T1000 (cell line): Measurements from ENCODE around the gene POTEC.
"Not testable (repeated sequence)": the region's sequence is repeated elsewhere in the genome, so short reads cannot be mapped to it uniquely, and the experiment has no call there.

ENCODE experiments used
- DNase-seq: peaks from one replicate; lab custom pipeline; 2025; ENCODE audit warnings: mixed read lengths; lab: John Stamatoyannopoulos, UW

The POTEC gene

DNA sequence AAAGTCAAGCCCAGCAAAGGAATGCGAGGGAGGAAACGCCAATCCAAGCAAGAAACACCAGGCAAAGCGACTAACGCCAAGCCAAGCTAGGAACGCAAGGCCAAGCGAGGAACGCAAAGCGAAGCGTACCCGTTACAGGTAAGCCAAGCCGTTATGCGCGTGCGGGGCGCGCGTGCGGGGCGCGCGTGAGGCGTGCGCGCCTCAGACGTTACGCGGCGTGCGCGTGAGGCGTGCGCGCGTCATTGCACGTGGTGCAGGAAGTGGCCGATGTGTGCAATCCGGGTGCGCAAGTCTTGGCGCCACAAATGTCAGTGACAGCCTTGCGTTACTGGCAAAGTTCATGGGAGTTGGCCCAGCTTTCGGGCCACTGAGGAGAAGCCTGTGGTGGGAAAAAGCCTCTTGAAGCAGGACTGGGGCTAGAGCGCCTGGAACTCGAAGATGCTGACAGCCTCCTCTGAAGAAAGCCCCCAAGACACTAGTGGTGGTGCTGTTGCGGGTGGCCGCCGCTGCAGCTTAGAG, at the start of gene POTEC:
Gene POTEC (minus strand): TSS at position 155 of the 519 bp plus-strand sequence. CDS start 454 bp downstream, outside the sequence.
- not testable (repeated sequence) for DNase-seq

- DNase-seq = peak; percentile 1
Observed at GRCh38 chr18:14577971-14578370, 34.6 kb upstream of the POTEC start.

DNA sequence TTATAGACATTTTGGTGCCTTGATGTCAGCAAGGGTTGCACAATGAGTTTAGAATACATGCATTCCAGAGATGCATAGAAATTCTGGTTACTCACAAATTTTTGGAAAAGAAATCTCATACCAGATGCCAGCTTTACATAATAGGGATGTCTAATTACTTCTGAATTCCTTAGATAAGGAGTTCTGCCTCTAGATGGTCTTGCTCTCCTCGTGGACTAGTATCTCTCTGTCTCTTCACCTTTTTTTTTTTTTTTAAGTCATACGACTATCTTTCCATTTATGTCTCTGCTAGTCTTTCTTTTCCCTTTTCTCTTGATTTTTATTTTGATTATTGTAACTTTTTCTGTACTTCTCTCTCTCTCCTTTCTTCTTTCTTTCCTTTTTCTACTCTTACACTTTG, 16.1 kb upstream of the POTEC start:
- DNase-seq = not testable (repeated sequence)

DNA sequence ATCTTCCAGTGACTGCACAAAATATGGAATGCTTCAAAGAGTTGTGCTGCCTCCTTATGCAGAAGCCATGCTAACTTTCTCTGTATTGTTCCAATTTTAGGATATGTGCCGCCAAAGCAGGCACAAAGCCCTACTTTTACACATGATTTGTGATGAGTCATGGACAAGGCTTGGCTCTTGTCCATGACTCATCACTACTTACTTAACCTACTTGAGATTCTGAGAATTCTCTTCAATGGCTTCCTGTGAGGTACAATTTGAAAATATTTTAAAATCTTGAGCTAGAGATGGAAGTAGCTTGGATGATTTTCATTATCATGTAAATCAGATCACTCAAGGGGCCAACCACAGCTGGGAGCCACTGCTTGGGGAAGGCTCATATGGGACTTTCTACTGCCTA, 11.7 kb downstream of the POTEC start:
- not testable (repeated sequence) for DNase-seq

GRCh38 chr18:14510707-14511106, 32.7 kb downstream of the POTEC start:
- peak; percentile 14 for DNase-seq

DNA sequence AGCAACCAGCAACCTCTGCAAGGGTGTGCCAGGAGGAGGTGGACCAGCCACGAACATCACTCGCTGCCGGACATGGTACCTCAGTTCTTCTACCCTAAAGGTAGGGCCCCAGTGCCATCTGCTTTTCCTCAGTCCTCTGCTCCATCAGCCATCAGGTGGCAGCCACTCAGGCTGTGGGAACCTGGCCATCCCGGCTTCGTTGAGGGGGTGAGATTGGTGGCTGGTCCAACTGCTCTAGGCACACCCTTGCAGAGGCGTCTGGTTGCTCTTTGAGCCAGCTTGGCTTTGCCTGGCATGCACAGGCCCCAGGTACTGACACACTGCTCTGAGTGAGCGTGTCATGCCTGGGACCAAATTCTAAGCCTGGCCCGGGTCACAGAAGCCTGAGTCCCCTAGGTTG, 39.7 kb downstream of the POTEC start:
- DNase-seq = not testable (repeated sequence)

- not testable (repeated sequence) for DNase-seq
Observed at GRCh38 chr18:14501894-14502293, 41.5 kb downstream of the POTEC start.

GRCh38 chr18:14489256-14490014, 54.0 kb downstream of the POTEC start:
- not testable (repeated sequence) for DNase-seq

DNA sequence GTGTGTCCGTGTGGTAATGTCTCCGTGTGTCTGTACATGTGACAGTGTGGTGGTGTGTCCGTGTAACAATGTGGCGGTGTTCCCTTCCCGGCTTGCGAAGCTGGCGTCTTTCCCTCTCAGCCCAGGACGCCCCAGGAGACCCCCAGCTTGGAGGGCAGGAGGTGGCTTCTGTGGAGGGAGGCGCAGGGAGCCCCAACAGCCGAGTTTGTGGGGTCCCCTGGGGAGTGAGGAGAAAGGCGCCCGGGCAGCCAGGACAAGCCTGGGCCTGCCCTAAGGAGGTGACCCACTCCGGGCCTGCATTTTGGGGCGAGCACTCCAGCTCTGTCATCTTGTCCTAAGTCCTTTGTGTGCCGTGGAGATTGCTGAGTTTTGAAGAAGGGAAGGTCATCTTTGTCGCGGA, 54.6 kb downstream of the POTEC start:
- DNase-seq = not testable (repeated sequence)

DNA sequence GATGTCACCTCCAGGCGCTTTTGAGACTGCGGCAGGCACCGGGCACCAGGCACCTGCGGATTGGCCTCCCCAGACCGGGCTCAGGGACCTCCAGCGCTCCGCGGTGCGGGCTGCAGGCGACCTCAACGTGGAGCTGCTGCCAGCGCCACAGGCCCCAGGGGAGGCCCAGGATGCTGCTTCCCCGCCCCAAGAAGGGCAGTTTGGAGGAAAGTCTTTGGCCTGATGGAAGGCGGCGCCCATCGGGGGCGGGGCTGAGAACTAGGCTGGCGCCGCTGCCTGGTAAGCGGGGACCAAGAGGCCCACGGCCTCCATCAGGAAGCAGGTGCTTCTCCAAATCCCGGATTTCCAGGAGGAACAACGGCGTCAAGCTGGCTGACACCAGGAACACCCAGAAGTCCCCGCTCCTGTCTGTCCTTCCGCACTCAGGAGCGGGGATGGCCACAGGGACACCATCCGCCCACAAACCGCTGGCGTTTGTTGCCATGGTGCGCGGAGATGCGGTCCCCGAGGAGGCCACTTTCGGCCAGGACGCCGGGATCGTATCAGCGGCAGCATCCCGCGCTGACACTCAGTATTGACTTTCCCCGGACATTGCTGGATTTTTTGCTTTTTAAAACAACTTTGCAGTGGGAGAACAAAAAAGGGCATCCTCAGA, 56.3 kb downstream of the POTEC start:
- not testable (repeated sequence) for DNase-seq

DNA sequence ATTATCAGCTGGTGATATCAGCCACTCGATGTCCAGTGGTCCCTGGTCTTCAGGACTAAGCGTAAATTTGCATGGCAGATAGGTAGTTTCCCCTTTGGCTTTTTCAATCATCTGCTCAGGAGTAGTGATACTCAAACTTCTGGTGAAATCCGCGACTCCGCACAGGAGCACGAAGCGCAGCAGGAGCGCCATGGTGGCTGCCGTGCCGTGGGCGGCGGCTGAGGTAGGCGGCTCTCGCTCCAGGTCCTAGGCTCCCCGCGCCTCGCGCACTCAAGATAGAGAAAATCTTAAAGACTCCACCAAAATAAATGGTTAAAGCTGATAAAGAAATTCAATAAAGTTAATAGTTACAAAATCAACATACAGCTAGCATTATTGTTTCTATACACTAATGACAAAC, 64.3 kb downstream of the POTEC start:
- DNase-seq = not testable (repeated sequence)

- not testable (repeated sequence) for DNase-seq
Observed at GRCh38 chr18:14475520-14475919, 67.9 kb downstream of the POTEC start.

DNA sequence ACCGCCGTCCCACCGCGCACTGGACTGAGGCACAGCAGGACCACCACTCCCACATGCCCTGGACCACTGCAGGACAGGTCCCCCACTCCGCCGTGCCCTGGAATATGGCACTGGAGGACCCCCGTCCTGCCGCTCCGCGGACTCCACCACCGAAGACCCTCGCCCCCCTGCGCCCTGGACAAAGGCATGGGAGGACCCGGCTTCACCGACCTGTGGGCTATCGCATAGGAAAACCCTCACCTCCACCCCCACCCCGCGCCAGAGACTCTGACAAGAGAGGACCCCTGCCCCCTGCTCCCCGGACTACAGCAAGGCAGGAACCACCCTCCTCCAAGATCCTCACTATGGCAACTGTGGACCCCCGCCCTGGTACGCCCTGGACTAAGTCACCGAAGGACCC, 68.6 kb downstream of the POTEC start:
- not testable (repeated sequence) for DNase-seq

- not testable (repeated sequence) for DNase-seq
Observed at GRCh38 chr18:14474007-14474720, 69.2 kb downstream of the POTEC start.

DNA sequence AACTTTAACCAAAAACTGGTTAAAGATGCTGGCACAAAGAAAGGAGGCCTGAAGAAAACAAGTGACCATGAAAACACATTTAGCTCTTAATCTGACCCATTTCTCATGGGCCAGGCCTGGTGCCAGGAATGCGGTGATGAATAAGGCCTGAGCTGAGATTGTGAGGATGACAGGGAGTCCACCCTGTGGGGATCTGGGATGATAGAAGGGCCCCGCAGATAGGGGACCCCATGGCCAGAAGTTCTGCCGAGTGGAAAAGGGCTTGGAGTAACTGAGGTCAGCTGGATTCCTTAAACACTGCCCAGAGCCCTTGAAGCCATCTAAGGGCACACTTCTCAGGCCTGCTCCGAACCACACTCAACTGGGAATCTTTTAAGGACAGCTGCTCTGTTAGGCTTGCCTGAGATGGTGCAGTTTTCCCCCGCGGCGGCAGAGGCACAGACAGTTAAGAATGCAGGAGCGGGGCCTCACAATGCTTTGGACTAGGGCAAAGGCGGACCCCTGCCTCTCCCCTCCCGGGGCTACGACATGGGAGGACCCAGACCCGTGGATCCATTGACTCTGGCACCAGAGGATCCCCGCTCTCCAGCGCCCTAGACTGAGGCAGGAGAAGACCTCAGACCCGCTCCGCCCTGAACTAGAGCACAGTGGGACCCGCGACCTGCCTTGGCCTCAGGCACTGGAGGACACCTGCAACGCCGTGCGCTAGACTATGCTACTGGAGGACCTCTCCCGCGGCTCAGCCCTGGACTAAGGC, 70.0 kb downstream of the POTEC start:
- not testable (repeated sequence) for DNase-seq

DNA sequence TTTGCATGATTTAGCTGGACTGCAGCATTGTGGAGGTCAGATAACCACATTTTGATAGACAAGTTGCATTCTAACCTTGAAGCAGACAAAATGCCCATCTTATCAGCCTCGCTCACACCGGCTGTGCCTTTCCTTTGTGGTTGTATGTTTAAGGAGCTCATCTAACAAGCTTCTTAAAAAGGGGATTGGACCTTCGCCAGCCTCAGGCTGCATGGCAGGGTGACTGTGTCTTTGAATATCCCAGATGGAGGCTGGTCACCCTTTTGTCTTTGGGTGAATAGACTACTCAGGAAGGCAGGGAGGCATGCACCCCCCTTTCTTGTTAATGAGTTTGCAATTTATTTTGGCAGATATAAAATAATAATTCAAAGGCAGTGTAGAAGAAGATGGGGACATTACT, 72.1 kb downstream of the POTEC start:
- DNase-seq = not testable (repeated sequence)

GRCh38 chr18:14470446-14470845, 73.0 kb downstream of the POTEC start:
- DNase-seq = peak; percentile 12

GRCh38 chr18:14470046-14470445, 73.4 kb downstream of the POTEC start:
- peak; percentile 27 for DNase-seq

GRCh38 chr18:14465989-14466388, 77.4 kb downstream of the POTEC start:
- not testable (repeated sequence) for DNase-seq
